HG02852 (cell line): ENCODE data around the gene UEVLD.

Source experiments
- ATAC-seq: cut with Tn5 transposase; IDR thresholded peaks from one replicate; pipeline ENCODE4 v1.9.1; 2021; ENCODE audit warnings: mild to moderate bottlenecking, moderate library complexity; ENCODE audit not compliant: unreplicated experiment

UEVLD gene

DNA sequence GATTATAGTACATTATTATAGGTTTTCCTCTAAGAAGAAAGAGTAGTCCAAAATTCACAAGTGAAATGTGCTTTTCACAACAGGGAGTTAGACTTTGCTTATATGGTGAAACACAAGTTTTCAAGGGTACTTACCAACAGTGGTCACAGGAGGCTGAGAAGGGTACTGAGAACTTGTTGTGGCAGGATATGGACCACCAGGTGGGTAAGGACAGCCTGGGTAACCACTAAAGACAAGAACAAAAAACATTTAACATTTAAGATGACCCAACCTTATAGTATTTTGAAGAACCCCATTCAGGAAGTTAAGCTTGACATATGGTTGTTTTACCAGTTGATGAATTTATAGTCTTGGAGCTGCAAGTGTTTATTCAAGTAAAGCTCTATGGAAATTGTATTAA, 86.2 kb downstream of the UEVLD start:
- no peak for ATAC-seq

DNA sequence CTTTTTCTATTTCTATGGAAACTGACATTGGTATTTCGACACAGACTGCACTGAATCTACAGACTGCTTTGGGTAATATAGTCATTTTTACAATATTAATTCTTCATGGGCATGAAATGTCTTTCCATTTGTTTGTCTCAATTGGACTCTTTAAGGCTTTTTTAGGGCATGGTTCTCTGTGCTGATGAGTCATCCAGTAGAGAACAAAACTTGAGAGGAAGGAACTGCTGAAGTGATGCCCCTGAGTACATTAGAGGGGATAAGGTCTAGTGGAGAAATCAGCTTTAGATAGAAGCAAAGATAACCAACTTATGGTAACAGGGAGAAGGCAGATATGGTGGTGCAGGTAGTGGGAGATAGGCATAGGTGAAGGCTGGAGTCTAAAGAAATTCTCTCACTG, 86.9 kb downstream of the UEVLD start:
- no peak for ATAC-seq

DNA sequence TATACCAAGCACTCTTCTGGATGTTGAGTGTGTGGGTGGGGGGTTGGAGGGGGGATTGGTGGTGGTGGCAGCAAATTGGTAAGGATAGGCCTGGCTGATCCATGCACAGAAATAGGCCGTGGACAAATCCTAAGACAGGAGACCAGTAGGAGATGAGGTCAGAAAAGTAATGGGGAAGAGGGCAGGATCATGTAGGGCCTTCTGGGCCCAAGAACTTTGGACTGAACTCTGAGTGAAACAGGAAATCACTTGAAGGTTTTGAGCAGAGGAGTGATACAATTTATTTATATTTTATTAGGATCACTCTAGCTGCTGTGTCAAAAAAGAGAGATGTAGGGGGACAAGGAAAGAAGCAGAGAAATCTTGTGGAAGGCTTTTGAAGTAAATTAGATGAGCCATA, 90.5 kb downstream of the UEVLD start:
- ATAC-seq, result no peak

DNA sequence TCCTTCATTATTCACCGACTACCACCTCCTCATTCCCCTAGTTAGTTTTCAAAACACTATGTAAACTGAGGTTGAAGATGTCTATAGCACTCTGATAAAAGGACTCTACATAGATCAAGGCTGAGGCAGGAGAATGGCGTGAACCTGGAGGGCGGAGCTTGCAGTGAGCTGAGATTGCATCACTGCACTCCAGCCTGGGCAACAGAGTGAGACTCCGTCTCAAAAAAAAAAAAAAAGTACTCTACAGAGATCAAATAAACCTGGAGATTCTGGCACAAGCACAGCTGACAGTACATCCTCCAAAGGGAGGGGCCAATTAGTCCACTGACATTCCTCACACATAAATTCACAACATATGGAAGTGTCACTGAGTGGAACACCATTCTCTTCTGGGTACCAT, 92.8 kb downstream of the UEVLD start:
- no peak for ATAC-seq

DNA sequence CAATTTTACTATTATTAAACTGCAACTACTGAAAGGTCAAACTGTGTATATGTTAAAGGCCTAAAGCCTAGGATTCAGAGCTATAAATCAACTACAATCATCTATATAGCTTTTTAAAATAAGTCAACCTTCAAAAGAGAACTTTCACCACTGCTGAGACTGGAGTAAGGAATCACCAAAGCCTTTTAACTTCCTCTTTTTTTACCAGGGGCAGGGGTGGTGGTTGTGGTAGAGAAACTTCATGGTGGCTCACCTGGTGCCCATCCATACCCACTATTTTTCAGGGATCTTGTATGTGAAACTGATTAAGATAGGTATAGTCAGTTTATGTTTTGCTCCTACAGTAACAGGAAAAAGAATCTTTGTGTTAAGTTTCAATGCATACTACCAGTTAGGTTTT, 93.3 kb downstream of the UEVLD start:
- no peak for ATAC-seq

DNA sequence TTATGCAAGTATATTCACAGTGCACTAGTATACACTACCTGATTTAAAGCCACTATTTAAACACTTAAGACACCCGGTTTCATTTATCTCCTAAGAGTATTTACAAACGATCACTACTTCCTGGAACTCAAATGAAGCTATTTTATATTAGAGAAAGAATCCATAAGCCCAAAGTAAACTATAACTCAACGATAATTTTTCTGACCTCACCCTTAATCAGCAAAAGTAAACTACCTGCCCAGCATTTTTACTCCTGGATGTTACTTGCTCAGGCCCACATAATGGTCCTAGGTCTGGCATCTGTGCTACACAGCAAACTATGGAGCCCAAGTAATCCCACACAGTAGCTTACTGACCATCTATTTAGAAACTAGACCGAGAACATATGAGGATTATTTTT, 95.2 kb downstream of the UEVLD start:
- no peak for ATAC-seq

DNA sequence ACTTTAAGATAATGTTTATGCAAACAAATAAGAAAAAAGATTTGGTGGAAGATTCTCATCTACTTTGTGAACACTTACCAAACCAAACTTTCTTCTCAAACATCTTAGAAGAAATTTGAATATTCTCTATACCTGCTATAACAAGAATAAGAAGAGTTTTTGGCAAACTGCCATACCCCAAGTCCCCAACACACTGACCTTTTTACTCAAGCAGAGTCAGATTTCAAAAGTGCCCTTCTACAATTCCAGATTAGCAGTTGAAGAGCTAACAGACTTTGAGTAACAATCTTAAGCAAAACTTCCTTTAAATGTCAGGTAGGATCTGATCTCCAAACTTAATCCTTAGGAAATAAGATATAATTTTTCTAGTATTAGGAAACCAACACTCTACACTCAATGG, 95.6 kb downstream of the UEVLD start:
- no peak for ATAC-seq

DNA sequence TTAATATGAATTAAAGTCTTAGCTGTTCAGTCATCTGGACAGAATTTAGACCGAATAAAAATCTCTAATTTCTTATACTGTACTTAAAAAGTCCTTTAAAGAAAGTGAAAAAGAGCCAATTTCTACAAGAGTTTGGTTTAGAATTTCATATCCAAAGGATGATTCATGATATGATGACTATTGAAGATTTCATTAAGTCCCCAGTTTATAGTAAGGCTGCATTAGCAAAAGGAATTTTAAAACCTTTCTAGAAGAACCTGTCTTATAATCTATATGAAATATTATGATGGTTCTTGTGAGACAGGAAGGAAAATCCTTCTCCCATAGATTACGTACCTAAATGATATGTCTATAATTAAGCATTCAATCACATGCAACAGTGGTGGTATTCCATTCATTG, 96.6 kb downstream of the UEVLD start:
- no peak for ATAC-seq

DNA sequence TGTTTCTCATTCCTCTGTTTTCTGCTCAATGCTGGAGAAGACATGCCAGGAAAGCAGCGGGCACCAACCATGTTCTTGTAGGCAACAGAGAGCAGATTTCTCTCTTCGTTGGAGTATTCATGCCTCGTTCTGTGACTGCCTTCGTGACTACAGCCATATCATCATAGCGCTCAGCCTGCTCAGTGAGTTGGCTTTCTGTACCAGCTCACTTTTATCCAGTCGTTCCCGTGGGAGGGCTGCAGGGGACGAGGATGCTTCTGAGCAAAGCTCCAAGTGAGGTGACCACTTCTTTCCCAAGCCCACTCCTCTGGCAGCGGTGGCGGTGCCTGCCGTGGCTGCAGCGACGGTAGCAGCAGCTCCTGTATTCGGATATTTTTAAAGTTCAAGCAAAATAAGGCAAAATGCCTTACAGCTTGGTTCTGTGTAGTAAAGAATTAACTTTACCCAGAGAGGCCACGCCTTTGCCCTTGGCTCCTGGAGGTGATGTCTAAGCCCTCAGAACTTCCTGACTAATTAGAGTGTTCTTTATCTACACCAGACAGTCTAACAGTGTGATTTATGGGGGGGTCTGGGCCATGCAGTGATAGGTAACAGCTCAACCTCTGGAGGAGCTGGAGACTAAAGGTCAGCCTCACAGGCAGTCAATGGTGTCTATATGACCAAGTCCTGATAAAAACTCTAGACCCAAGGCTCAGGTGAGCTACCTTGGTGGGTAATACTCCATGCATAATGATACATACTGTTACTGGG, 97.6 kb downstream of the UEVLD start:
- no peak for ATAC-seq

DNA sequence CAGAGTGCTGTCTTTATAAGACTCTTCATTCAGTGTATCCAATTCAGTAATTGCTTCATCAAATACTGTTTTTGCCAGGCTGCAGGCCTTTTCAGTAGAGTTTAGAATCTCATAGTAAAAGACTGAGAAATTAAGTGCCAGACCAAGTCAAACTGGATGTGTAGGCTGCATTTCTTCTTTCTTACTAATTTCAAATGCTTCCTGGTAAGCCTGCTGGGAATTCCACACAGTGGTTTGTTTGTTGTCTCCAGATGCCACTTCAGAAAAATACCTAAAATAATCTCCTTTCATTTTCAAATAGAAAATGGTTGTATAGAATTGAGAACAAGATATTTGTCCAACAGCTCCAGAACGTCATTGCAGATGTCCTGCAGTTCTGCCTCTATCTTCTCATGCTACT, 98.2 kb downstream of the UEVLD start:
- ATAC-seq, result no peak

DNA sequence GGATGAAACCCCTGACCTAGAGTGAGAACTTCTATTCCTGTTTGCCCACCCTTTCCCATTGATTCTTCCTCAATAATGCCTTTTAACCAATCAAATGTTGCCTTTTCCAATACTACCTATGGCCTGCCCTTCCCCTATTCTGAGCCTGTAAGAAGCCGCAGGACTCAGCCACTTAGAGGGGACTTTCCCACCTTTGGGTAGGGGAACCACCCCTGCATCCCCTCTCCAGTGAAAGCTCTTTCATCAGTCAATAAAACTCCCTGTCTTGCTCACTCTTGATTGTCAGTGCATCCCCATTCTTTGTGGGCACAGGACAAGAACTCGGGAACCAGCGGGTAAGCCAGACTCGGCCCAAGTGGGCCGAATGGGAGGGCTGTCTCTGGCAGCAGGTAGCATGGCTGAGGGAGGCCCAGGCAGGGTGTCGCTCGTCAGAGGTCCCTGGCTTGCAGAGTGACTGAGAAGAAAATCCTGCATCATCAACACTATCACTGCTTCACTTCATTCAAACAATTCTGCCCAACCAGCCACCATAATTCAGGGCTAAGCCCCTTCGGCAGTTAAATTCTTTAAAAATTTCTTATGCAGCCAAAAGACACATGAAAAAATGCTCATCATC, 102.5 kb downstream of the UEVLD start:
- ATAC-seq, result peak; percentile 86
